Measurements from ENCODE around the gene SNRPE.

Gene SNRPE

DNA sequence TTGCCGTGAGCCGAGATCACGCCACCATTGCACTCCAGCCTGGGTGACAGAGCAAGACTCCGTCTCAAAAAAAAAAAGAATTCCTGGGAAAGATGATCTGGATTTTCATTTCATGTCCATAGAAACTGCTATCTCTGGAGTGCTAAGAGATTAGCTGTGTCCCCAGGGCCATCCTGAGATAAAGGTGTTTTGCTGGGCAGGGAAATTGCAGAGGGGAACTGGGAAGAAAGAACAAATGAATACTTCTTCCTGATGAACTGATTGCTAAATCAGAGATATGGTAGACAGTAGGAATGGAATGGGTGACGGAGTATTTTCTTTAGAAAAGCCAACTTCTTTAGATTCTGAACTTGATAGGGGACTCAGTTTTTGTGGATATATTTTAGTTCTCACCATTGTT is 19.2 kb downstream of the SNRPE start:
- DNase-seq (ENCODE audit: low read depth), result no peak

DNA sequence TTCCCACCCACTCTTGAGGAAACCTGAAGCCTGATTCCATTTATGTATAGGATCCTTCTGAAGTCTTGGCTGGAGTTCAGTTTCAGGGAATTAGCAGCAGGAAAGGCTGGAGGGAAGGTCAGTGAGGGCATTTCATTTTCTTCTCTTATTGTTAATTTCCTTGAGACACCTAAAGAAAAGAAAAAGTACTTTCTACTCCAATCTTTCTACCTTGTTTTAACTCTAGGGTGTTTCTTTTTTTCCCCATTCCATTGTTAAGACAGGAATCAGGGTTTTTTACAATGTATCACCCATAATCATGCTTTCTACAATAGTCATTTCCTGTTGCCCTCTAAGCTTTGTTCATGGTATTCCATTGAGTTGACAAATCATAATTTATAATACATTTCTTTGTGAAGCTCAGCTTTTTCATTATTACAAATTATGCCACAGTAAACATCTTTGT is 27.4 kb downstream of the SNRPE start:
- DNase-seq (ENCODE audit: low read depth), result peak; percentile 84

DNA sequence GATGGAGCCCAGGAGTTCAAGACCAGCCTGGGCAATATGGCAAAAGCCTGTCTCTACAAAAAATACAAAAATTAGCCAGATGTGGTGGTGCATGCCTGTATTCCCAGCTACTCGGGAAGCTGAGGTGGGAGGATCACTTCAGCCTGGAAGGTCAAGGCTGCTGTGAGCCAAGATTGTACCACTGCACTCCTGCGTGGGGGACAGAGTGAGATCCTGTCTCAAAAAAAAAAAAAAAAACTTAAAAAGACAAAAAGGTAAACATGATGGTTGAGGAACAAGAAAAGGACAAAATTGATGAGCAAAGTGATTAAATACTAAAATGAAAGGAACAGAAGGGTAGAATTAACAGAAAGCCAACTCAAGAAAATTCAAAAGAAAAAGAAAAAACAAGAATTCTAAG is 30.6 kb downstream of the SNRPE start:
- DNase-seq (ENCODE audit: low read depth), result no peak

DNA sequence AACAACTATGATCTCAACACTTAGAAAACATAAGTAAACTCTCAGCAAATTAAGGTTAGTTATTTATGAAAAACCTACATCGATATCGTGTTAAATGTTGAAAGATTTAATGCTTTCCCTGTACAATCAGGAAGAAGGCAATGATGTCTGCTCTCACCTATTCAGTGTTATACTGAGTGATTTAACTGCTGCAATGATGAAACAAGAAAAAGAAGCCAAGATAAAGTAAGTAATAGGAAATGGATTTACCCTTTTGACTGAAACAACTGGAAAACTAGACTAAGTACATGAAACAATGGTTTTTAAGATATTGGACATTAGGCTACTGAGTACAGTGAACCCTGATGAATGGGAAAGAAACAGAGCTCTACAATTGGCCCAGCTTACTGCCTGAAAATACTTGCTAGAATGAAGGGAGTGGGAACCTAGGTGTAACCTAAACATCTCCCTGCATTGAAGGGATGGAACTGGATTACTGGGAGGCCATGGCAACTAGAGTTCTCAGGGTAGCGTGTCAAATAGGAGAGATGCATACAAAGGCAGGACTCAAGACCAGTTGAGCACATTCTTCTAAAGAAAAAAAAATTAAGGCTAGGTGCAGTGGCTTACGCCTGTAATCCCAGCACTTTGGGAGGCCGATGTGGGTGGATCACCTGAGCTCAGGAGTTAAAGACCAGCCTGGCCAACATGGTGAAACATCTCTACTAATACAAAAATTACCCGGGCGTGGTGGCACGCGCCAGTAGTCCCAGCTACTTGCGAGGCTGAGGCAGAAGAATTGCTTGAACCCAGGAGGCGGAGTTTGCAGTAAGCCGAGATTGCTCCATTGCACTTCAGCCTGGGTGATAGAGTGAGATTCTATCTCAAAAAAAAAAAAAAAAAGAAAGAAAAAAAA is 37.3 kb downstream of the SNRPE start:
- no peak for DNase-seq (ENCODE audit: low read depth)

DNA sequence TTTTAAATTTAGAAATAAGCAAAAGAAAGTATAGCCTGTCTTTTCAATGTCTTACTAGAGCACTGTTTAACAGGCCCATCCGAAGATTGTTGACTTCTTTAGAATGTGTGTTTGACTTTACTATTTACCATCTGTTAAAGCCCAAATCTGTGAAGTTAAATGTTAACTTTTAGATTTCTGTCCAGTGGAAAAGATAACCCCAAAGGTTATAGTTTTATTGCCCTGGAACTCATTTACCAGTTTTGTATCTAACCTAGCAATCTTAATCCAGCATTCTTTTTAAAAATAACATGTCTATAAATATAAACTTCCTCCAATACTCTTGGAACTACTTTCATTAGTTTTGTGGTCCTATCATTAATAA is 37.9 kb downstream of the SNRPE start:
- DNase-seq (ENCODE audit: low read depth), result no peak

DNA sequence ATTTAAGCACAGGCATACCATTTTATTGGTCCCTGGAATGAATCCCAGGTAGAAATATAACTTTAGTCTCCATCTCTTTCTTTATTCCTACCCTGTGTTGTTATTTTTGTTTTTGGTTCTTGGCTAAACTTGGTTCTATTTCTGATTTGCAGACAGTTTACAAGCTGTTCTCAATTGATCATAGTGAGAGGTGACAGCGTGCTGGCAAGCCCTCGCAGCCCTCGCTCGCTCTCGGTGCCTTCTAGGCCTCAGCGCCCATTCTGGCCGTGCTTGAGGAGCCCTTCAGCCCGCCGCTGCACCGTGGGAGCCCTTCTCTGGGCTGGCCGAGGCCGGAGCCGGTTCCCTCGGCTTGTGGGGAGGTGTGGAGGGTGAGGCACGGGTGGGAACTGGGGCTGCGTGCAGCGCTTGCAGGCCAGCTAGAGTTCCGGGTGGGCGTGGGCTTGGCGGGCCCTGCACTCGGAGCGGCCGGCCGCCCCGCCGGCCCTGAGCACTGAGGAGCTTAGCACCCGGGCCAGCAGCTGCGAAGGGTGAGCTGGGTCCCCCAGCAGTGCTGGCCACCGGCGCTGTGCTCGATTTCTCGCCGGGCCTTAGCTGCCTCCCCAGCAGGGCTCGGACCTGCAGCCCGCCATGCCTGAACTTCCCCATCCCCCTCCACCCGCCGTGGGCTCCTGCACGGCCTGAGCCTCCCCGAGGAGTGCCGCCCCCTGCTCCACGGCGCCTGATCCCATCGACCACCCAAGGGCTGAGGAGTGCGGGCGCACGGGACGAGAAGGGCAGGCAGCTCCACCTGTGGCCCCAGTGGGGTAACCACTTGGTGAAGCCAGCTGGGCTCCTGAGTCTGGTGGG is 38.7 kb downstream of the SNRPE start:
- DNase-seq (ENCODE audit: low read depth), result no peak

DNA sequence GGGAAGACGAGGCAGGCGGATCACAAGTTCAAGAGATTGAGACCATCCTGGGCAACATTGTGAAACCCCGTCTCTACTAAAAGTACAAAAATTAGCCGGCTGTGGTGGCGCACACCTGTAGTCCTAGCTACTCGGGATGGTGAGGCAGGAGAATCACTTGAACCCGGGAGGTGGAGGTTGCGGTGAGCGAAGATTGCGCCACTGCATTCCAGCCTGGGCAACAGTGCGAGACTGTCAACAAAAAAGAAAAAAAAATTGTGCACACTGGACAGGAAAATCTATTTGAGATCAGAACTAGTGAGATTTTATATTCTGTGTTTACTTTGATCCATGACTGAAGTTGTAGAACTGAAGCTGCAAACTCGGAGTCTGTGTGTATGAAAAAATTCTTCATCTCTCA is 40.2 kb downstream of the SNRPE start:
- DNase-seq (ENCODE audit: low read depth), result no peak

DNA sequence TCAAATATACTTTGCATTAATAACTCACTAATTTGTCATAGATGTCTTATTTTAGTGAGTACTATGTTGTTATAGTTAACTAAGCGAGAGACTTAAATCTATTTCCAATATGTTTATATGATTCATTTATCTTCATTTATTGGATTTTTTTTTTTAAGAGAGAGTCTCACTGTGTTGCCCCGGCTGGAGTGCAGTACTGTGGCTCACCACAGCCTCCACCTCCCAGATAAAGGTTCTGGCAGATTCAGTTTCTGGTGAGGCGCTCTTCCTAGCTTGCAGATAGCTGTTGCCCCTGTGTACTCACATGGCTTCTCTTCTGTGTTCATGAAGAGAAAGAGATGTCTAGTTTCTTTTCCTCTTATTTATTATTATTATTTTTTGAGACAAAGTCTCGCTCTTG is 43.9 kb downstream of the SNRPE start:
- DNase-seq (ENCODE audit: low read depth), result no peak

DNA sequence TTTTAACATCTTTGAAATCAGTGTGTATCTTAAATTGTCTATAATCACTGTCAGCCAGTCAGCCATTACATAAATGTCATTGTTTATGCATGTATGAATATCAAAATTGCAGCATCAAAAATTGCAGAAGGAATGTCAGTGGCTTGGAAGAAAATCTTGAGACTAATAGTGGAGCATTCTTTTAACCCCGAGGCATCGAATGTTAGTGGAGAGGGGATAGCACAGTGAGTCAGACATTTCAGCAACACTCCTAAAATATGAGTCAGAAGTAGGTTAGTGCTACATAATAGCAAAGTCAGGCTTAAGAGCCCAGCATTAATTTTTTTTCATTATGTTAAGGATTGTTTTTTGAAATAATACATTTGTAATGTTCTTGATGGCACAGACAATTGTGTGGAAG is 45.5 kb downstream of the SNRPE start:
- peak; percentile 96 for DNase-seq (ENCODE audit: low read depth)

DNA sequence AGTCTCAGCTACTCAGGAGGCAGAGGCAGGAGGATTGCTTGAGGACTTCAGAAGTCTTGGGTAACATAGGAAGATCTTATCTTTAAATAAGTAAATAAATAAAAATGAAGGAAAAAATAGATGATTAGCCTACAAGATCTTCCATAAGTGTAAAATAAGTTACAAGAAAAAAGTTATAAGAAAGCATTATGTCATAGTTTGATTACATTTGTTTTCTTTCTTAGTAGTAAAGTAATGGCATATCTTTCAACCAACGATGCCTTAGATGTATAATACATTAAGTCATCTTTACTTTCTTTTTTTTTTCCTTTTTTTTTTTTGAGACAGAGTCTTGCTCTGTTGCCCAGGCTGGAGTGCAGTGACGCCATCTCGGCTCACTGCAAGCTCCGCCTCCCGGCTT is 46.5 kb downstream of the SNRPE start:
- DNase-seq (ENCODE audit: low read depth), result peak; percentile 42

DNA sequence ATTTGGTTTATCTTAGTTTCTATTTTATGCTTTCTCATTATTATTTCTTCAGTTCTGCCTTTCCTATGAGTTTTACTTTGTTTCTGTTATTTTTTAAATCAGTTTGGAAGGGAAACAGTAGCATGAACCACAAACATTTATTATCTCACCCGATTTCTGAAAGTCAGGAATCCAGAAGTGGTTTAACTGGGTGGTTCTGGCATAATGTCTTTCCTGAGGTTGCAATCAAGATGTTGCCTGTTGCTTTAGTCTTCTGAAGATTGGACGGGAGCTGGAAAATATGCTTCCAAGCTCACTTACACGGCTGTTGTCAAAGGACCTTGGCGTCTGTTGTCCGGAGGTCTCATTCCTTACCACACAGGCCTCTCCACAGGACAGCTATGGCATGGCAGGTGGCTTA is 50.4 kb downstream of the SNRPE start:
- DNase-seq (ENCODE audit: low read depth), result no peak

DNA sequence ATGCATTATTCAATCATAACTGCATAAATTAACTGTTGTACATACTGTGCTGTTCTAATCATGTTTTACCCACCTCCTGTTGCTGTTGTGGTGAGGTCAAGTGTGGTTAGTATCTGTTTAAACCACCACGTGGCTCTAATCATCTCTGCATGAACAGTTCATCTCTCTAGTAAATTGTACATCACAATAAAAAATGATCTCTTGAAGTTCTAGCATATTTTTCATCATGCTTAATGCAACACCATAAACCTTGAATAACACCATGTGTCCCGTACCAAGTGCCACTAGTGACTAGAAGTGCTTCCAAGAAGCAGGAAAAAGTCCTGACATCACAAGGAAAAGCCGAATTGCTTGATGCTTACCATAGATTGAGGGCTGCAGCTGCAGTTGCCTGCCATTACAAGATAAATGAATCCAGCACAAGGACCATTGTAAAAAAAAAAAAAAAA is 51.7 kb downstream of the SNRPE start:
- DNase-seq (ENCODE audit: low read depth), result no peak

DNA sequence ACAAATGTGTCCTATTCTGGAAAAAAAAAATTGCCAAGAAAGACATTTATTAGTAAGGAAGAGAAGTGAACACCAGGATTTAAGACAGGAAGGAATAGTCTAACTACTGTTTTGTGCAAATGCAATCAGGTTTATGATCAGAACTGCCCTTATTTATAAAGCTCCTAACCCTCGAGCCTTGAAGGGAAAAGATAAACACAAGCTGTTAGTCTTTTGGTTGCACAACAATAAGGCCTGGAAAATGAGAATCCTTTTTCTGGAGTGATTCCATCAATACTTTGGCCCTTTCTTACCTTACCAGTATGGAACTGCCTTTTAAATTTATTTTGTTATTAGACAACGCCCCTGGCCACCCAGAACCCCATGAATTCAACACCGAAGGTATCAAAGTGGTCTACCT is 52.9 kb downstream of the SNRPE start:
- peak; percentile 44 for DNase-seq (ENCODE audit: low read depth)

DNA sequence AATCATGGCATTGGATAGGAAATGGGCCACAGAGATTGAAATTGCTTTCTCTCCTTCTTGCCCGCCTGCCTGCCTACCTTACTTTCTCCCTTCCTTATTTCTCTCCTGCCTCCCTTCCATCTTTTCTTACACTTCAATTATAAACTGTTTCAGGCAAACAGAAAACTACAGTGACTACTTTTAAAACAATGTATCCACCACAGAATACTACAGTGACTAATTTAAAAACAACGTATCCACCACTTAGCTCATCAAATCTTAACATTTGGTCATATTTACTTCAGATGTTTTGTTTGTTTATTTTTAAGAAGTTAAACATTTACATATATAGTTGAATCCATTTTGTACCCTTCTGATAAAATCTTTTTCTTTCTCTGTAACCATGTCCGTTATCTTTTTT is 54.4 kb downstream of the SNRPE start:
- DNase-seq (ENCODE audit: low read depth), result peak; percentile 66

DNA sequence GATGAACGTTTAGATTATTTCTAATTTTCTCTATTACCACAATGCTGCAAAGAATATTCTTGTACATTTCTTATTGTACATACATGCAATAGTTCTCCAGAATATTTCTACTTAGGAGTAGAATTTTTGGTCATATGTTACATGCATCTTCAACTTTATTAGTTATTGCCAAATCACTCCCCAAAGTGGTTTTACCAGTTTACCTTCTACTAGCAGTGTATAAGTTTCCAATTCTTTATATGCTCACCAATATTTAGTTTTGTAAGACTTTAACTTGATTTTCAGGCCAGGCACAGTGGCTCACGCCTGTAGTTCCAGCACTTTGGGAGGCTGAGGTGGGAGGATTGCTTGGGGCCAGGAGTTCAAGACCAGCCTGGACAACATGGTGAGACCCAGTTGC is 55.4 kb downstream of the SNRPE start:
- no peak for DNase-seq (ENCODE audit: low read depth)

Data from iris pigment epithelial cell (primary cell).